ENCODE measurements around the gene CC2D2A.

- TF ChIP-seq GATA2 (IDR thresholded peaks at IDR 0.05; ENCODE audit: low read depth, low read length) = no peak
- TF ChIP-seq GATA3 (IDR thresholded peaks at IDR 0.05; ENCODE audit: low read depth, low read length) = no peak
Observed at GRCh38 chr4:15547392-15547791, 77.7 kb downstream of the CC2D2A start.
